Motor neuron (in vitro differentiated cells): Measurements from ENCODE around the gene KLK11. TPM values are rescaled to one million over a fixed set of nuclear protein-coding genes. Genes with fewer than 3 reads are reported as not detected.

Experiments used
- ATAC-seq, 8 experiments: fragments of 200-7000 bp; cut with Tn5 transposase; replicated peaks in 6 of 8; 2 replicates each; pipeline ENCODE4 v1.8.0; 2021; ENCODE audit warnings: mild to moderate bottlenecking in 8 of 8, moderate library complexity in 8 of 8
- H3K27ac ChIP-seq, 2 donors: fragments of 250-450 bp; sonication (Bioruptor Pico); 2 replicates each; pipeline ENCODE4 v1.9.0; 2021; ENCODE audit warnings: antibody characterized with exemption in 2 of 2, mild to moderate bottlenecking in 2 of 2, moderate library complexity in 1 of 2
- H3K4me1 ChIP-seq, 2 donors: fragments of 250-450 bp; sonication (Bioruptor Pico); replicated peaks in 1 of 2; 2 replicates each; pipeline ENCODE4 v1.6.1; 2021; ENCODE audit warnings: antibody characterized with exemption in 2 of 2, mild to moderate bottlenecking in 2 of 2, moderate library complexity in 1 of 2
- H3K4me3 ChIP-seq, 5 donors: fragments of 250-450 bp; sonication (Bioruptor Pico); 2 replicates each; pipeline ENCODE4 v1.9.0; 2021; ENCODE audit warnings: antibody characterized with exemption in 5 of 5, mild to moderate bottlenecking in 5 of 5, moderate library complexity in 4 of 5
- WGBS, 10 experiments: fragments of 450-650 bp; shearing (Covaris generic); methylation state at CpG; one replicate each; pipeline ENCODE4 v1.0.0; 2022; 5-methylcytosine and 5-hydroxymethylcytosine counted together
- in situ Hi-C, 9 experiments: fragments of 400-800 bp; cut with MboI; loops; one replicate each; pipeline ENCODE4 v1.15.0; 2021; ENCODE audit warnings: low sequenced_read_pairs in 9 of 9, low pct_unique_long_range_greater_than_20kb in 2 of 9; ENCODE audit not compliant: unreplicated experiment in 9 of 9
- total RNA-seq, 8 experiments: library from RNA; unstranded; fragments of 300-600 nt; gene quantifications; 2 replicates each; pipeline versions ENCODE4 v1.2.3 to v1.2.4, GENCODE V29; 2022

The KLK11 gene
- total RNA-seq, 8 experiments from 2014 or later: 0.25 to 1.5 (median 0.46) TPM; not detected in 3

- in situ Hi-C loops: no loop called here
- Histone ChIP-seq H3K4me3 (no peak overlapping the region), H3K4me1 (no peaks in the 10 kb centered on the region), H3K27ac (no peak overlapping the region)
- no peak for ATAC-seq
- 7 to 72% (median 30%) methylated on average over 2 to 3 of the region's 4 CpGs; no CpG with 5 or more reads in 6 of the 10 experiments for WGBS, 10 experiments
These were observed 16.2 kb downstream of the KLK11 start for GRCh38 chr19:51010066-51010795.

- no peak for ATAC-seq
- WGBS, 10 experiments: 53 to 73% (median 62%) methylated on average over 3 to 8 of the region's 19 CpGs; no CpG with 5 or more reads in 7 of the 10 experiments
- no peak overlapping the region for H3K27ac ChIP-seq
- no peaks in the 10 kb centered on the region for H3K4me1 ChIP-seq
- H3K4me3 ChIP-seq: no peak overlapping the region
- in situ Hi-C loops: no loop called here
These were observed 17.1 kb downstream of the KLK11 start for GRCh38 chr19:51009061-51009891.

GRCh38 chr19:51007488-51007887 is 18.9 kb downstream of the KLK11 start:
- WGBS, 10 experiments: 43 to 73% (median 69%) methylated on average over 1 to 3 of the region's 3 CpGs; no CpG with 5 or more reads in 6 of the 10 experiments
- Histone ChIP-seq H3K4me1 (no peaks in the 10 kb centered on the region), H3K27ac (no peak overlapping the region), H3K4me3 (no peak overlapping the region)
- in situ Hi-C loops: no loop called here
- no peak for ATAC-seq

- H3K4me3 ChIP-seq: no peak overlapping the region
- H3K4me1 ChIP-seq: no peaks in the 10 kb centered on the region
- WGBS, 10 experiments: 0 to 71% (median 52%) methylated on average over 1 to 7 of the region's 8 CpGs; no CpG with 5 or more reads in 3 of the 10 experiments
- no peak for ATAC-seq
- in situ Hi-C loops: no loop called here
- H3K27ac ChIP-seq: no peak overlapping the region
These were observed 20.0 kb downstream of the KLK11 start for GRCh38 chr19:51006406-51006805.

GRCh38 chr19:51005248-51005647 is 21.2 kb downstream of the KLK11 start:
- in situ Hi-C loops: no loop called here
- ATAC-seq: no peak
- Histone ChIP-seq H3K4me3 (no peak overlapping the region), H3K4me1 (no peaks in the 10 kb centered on the region), H3K27ac (no peak overlapping the region)
- WGBS, 10 experiments: 0 to 100% (median 71%) methylated on average over 1 of the region's 1 CpG; no CpG with 5 or more reads in 4 of the 10 experiments

- in situ Hi-C loops: no loop called here
- WGBS, 10 experiments: 27 to 80% (median 69%) methylated on average over 1 to 5 of the region's 7 CpGs; no CpG with 5 or more reads in 6 of the 10 experiments
- Histone ChIP-seq H3K4me1 (no peaks in the 10 kb centered on the region), H3K27ac (no peak overlapping the region), H3K4me3 (no peak overlapping the region)
- ATAC-seq: no peak
These were observed 23.1 kb downstream of the KLK11 start for GRCh38 chr19:51003316-51003715.

- Histone ChIP-seq H3K4me1 (no peaks in the 10 kb centered on the region), H3K4me3 (no peak overlapping the region), H3K27ac (no peak overlapping the region)
- 73 to 100% (median 86%) methylated on average over 2 to 4 of the region's 42 CpGs; no CpG with 5 or more reads in 6 of the 10 experiments for WGBS, 10 experiments
- peak in 2 of 8 experiments; percentile 23 to 52 for ATAC-seq
- in situ Hi-C loops: no loop called here
These were observed 23.7 kb downstream of the KLK11 start for GRCh38 chr19:51002542-51003311.

- H3K4me3 ChIP-seq: no peak overlapping the region
- in situ Hi-C loops: no loop called here
- 72 to 100% (median 83%) methylated on average over 2 to 4 of the region's 12 CpGs; no CpG with 5 or more reads in 6 of the 10 experiments for WGBS, 10 experiments
- no peak for ATAC-seq
- H3K27ac ChIP-seq: no peak overlapping the region
- H3K4me1 ChIP-seq: no peaks in the 10 kb centered on the region
These were observed 24.3 kb downstream of the KLK11 start for GRCh38 chr19:51002089-51002532.

- H3K27ac ChIP-seq: no peak within 1 kb of the TSS
- no peaks in the 10 kb centered on the region for H3K4me1 ChIP-seq
- in situ Hi-C loops: no loop called here
- no CpG with 5 or more reads among the region's 7 CpGs for WGBS, 10 experiments
- ATAC-seq: peak in 2 of 8 experiments; percentile 31 to 77
- H3K4me3 ChIP-seq: no peak within 1 kb of the TSS
These were observed 24.9 kb downstream of the KLK11 start, which contains the start of gene KLK8 for GRCh38 chr19:51001515-51001914. KLK8 (minus strand) TSS chr19:51001604; CDS start chr19:51001167, 437 bp downstream.

- no peak overlapping the region for H3K27ac ChIP-seq
- H3K4me1 ChIP-seq: no peaks in the 10 kb centered on the region
- peak in 1 of 8 experiments; percentile 58 for ATAC-seq
- in situ Hi-C loops: no loop called here
- WGBS, 10 experiments: 0 to 100% methylated on average over 1 to 4 of the region's 16 CpGs; no CpG with 5 or more reads in 8 of the 10 experiments
- no peak overlapping the region for H3K4me3 ChIP-seq
These were observed 25.4 kb downstream of the KLK11 start for GRCh38 chr19:51000981-51001380.

- no peak overlapping the region for H3K4me3 ChIP-seq
- no peak for ATAC-seq
- no peaks in the 10 kb centered on the region for H3K4me1 ChIP-seq
- no peak overlapping the region for H3K27ac ChIP-seq
- WGBS, 10 experiments: 81 to 94% (median 86%) methylated on average over 2 to 5 of the region's 10 CpGs; no CpG with 5 or more reads in 7 of the 10 experiments
- in situ Hi-C loops: no loop called here
These were observed 26.0 kb downstream of the KLK11 start for GRCh38 chr19:51000426-51000825.

GRCh38 chr19:50998686-50999085 is 27.7 kb downstream of the KLK11 start:
- ATAC-seq: no peak
- WGBS, 10 experiments: 30 to 100% (median 69%) methylated on average over 1 to 4 of the region's 4 CpGs; no CpG with 5 or more reads in 2 of the 10 experiments

More at GRCh38 chr19:50998686-50999085, 27.7 kb downstream of the KLK11 start:
- H3K4me1 ChIP-seq: no peaks in the 10 kb centered on the region
- H3K27ac ChIP-seq: no peak overlapping the region
- in situ Hi-C loops: no loop called here
- H3K4me3 ChIP-seq: no peak overlapping the region
